Smooth muscle cell (in vitro differentiated cells): ENCODE results near the gene A1BG. TPM values are rescaled to one million over a fixed set of nuclear protein-coding genes. Genes with fewer than 3 reads are reported as not detected.
A peak's percentile ranks its signal among the peaks of the same experiment; 100 is the strongest.

Source experiments
- DNase-seq: peaks from one replicate; lab custom pipeline; 2025; ENCODE audit not compliant: unreplicated experiment; lab: John Stamatoyannopoulos, UW
- H2AFZ ChIP-seq: fragments of 200-600 bp; sonication (generic); 2 replicates; pipeline ENCODE4 v1.6.0; 2016; ENCODE audit warnings: antibody characterized with exemption, low read depth, mild to moderate bottlenecking
- H3F3A ChIP-seq: fragments of 200-600 bp; sonication (generic); 2 replicates; pipeline ENCODE4 v1.6.0; 2017; ENCODE audit warnings: antibody characterized with exemption, low read depth
- H3K27ac ChIP-seq: fragments of 200-600 bp; sonication (generic); 2 replicates; pipeline ENCODE4 v1.5.1; 2016; ENCODE audit warnings: low read depth, mild to moderate bottlenecking
- H3K27me3 ChIP-seq: fragments of 200-600 bp; sonication (generic); 2 replicates; pipeline ENCODE4 v1.6.1; 2016; ENCODE audit warnings: low read depth, mild to moderate bottlenecking
- H3K36me3 ChIP-seq: fragments of 200-600 bp; sonication (generic); 2 replicates; pipeline ENCODE4 v1.5.1; 2016; ENCODE audit warnings: low read depth
- H3K4me1 ChIP-seq: fragments of 200-600 bp; sonication (generic); 2 replicates; pipeline ENCODE4 v1.5.1; 2016; ENCODE audit warnings: low read depth
- H3K4me2 ChIP-seq: fragments of 200-600 bp; sonication (generic); 2 replicates; pipeline ENCODE4 v1.6.0; 2016; ENCODE audit warnings: mild to moderate bottlenecking
- H3K4me3 ChIP-seq: fragments of 200-600 bp; sonication (generic); 2 replicates; pipeline ENCODE4 v1.5.1; 2016; ENCODE audit warnings: mild to moderate bottlenecking
- H3K79me2 ChIP-seq: fragments of 200-600 bp; sonication (generic); 2 replicates; pipeline ENCODE4 v1.6.0; 2016; ENCODE audit warnings: low read depth, mild to moderate bottlenecking
- H3K9ac ChIP-seq: fragments of 200-600 bp; sonication (generic); 2 replicates; pipeline ENCODE4 v1.6.0; 2016; ENCODE audit warnings: low read depth
- H3K9me3 ChIP-seq: fragments of 200-600 bp; sonication (generic); replicated peaks from 2 replicates; pipeline ENCODE4 v1.5.1; 2016; ENCODE audit warnings: low read depth
- H4K20me1 ChIP-seq: fragments of 200-600 bp; sonication (generic); 2 replicates; pipeline ENCODE4 v1.6.0; 2016; ENCODE audit warnings: low read depth
- WGBS: methylation state at CpG from one replicate; pipeline ENCODE4 v1.1.7; 2016; ENCODE audit warnings: low lambda C conversion rate; 5-methylcytosine and 5-hydroxymethylcytosine counted together
- polyA plus RNA-seq: library from polyadenylated mRNA; unstranded; fragments of >200 nt; fragmentation: Nextera tagmentation; extraction: Ambion mirVana; gene quantifications from 2 replicates; pipeline ENCODE4 v1.2.1, GENCODE V29; 2016
- total RNA-seq: library from RNA; depleted of rRNA; stranded (reverse); fragments of >200 nt; gene quantifications from 2 replicates; pipeline ENCODE4 v1.2.3, GENCODE V29; 2014
- TF ChIP-seq, protein P1 (sequence below): fragments of 200-600 bp; sonication (generic); IDR thresholded peaks from 2 replicates; pipeline ENCODE4 v1.5.1; 2017; ENCODE audit warnings: borderline replicate concordance, mild to moderate bottlenecking, antibody characterized with exemption; ENCODE audit not compliant: insufficient read depth, poor library complexity, severe bottlenecking

Gene A1BG
- total and polyA plus RNA-seq, 2 experiments from 2014 or later: 77.8 to 133 TPM

- Histone ChIP-seq H3K79me2 (peaks cover 52% of the 10 kb centered on the region), H3K9me3 (no peaks in the 10 kb centered on the region), H3K4me3 (peak within 1 kb of the TSS; percentile 68), H3K27me3 (no peaks in the 10 kb centered on the region), H3K9ac (peak within 1 kb of the TSS; percentile 88), H3K4me2 (peak within 1 kb of the TSS; percentile 99), H3K36me3 (no peaks in the 10 kb centered on the region), H3K27ac (peak within 1 kb of the TSS; percentile 91), H2AFZ (peak within 1 kb of the TSS; percentile 81), H4K20me1 (peaks cover 43% of the 10 kb centered on the region), H3F3A (no peaks in the 10 kb centered on the region), H3K4me1 (peaks cover 17% of the 10 kb centered on the region)
- under 1% methylated on average over 60 of the region's 64 CpGs for WGBS
- peak; percentile 76 for DNase-seq
- TF ChIP-seq, protein P1, sequence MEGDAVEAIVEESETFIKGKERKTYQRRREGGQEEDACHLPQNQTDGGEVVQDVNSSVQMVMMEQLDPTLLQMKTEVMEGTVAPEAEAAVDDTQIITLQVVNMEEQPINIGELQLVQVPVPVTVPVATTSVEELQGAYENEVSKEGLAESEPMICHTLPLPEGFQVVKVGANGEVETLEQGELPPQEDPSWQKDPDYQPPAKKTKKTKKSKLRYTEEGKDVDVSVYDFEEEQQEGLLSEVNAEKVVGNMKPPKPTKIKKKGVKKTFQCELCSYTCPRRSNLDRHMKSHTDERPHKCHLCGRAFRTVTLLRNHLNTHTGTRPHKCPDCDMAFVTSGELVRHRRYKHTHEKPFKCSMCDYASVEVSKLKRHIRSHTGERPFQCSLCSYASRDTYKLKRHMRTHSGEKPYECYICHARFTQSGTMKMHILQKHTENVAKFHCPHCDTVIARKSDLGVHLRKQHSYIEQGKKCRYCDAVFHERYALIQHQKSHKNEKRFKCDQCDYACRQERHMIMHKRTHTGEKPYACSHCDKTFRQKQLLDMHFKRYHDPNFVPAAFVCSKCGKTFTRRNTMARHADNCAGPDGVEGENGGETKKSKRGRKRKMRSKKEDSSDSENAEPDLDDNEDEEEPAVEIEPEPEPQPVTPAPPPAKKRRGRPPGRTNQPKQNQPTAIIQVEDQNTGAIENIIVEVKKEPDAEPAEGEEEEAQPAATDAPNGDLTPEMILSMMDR: no peak
Measured at GRCh38 chr19:58386576-58387337, 33.5 kb upstream of the A1BG start, which contains the start of gene RPS5. Gene RPS5, plus strand, starts transcription at chr19:58387269. Its CDS starts 869 bp downstream, at chr19:58388138.

GRCh38 chr19:58385891-58386575 is 32.7 kb upstream of the A1BG start:
- no peak for DNase-seq
- peak overlapping the region; percentile 81 for H2AFZ ChIP-seq
- peaks cover 36% of the 10 kb centered on the region for H4K20me1 ChIP-seq
- H3K9me3 ChIP-seq: no peaks in the 10 kb centered on the region
- no peaks in the 10 kb centered on the region for H3K36me3 ChIP-seq
- WGBS: 19% methylated on average over 33 of the region's 36 CpGs
- H3K4me2 ChIP-seq: peak overlapping the region; percentile 99
- H3F3A ChIP-seq: no peaks in the 10 kb centered on the region
- peak overlapping the region; percentile 88 for H3K9ac ChIP-seq
- H3K4me1 ChIP-seq: peaks cover 20% of the 10 kb centered on the region
- peak overlapping the region; percentile 68 for H3K4me3 ChIP-seq
- H3K79me2 ChIP-seq: peaks cover 51% of the 10 kb centered on the region
- TF ChIP-seq, protein P1: no peak
- H3K27ac ChIP-seq: peak overlapping the region; percentile 91
- no peaks in the 10 kb centered on the region for H3K27me3 ChIP-seq

- peaks cover 20% of the 10 kb centered on the region for H3K4me1 ChIP-seq
- WGBS: 94% methylated on average over 9 of the region's 9 CpGs
- H3K4me3 ChIP-seq: peak overlapping the region; percentile 68
- H3K9me3 ChIP-seq: no peaks in the 10 kb centered on the region
- peak overlapping the region; percentile 99 for H3K4me2 ChIP-seq
- H2AFZ ChIP-seq: no peak overlapping the region
- H3K27ac ChIP-seq: peak overlapping the region; percentile 91
- no peaks in the 10 kb centered on the region for H3F3A ChIP-seq
- no peak for DNase-seq
- TF ChIP-seq, protein P1: no peak
- H3K27me3 ChIP-seq: no peaks in the 10 kb centered on the region
- H4K20me1 ChIP-seq: peaks cover 30% of the 10 kb centered on the region
- H3K9ac ChIP-seq: peak overlapping the region; percentile 88
- no peaks in the 10 kb centered on the region for H3K36me3 ChIP-seq
- peaks cover 44% of the 10 kb centered on the region for H3K79me2 ChIP-seq
Measured at GRCh38 chr19:58385313-58385890, 32.1 kb upstream of the A1BG start.
